HepG2 (cell line): ENCODE data around the gene SHQ1. TPM values are rescaled to one million over a fixed set of nuclear protein-coding genes. Genes with fewer than 3 reads are reported as not detected.
A peak's percentile ranks its signal among the peaks of the same experiment; 100 is the strongest.

Experiments
- CBX5 ChIP-seq: sonication (generic); formaldehyde crosslinking; IDR thresholded peaks from 2 replicates; pipeline ENCODE4 v1.4.0; 2020; ENCODE audit warnings: missing genetic modification reagents, borderline replicate concordance
- FOXA3 ChIP-seq: IDR thresholded peaks from 2 replicates; pipeline ENCODE4 v1.6.1; 2016; ENCODE audit warnings: missing genetic modification reagents, missing compliant biosample characterization
- GATA4 ChIP-seq: sonication (generic); IDR thresholded peaks from 2 replicates; pipeline ENCODE4 v1.6.1; 2016; ENCODE audit warnings: antibody characterized with exemption, low read depth, borderline replicate concordance
- MZF1 ChIP-seq: sonication (generic); formaldehyde crosslinking; IDR thresholded peaks from 2 replicates; pipeline ENCODE4 v1.8.1; 2023; ENCODE audit warnings: mild to moderate bottlenecking, missing genetic modification reagents, borderline replicate concordance
- NR2F1 ChIP-seq, 2 experiments: fragments of 450-650 bp in 1 of 2; formaldehyde crosslinking in 1 of 2; IDR thresholded peaks; 2 replicates each; pipeline versions ENCODE4 v1.5.0 to v1.6.1; 2016 to 2020; ENCODE audit warnings: mild to moderate bottlenecking in 1 of 2, missing compliant biosample characterization in 1 of 2, missing genetic modification reagents in 1 of 2, moderate library complexity in 1 of 2
- RXRB ChIP-seq: IDR thresholded peaks from 2 replicates; pipeline ENCODE4 v1.6.1; 2016; ENCODE audit warnings: borderline replicate concordance, missing genetic modification reagents, missing compliant biosample characterization
- SATB2 ChIP-seq: sonication (generic); formaldehyde crosslinking; IDR thresholded peaks from 2 replicates; pipeline ENCODE4 v1.5.0; 2020; ENCODE audit warnings: missing genetic modification reagents
- SMAD9 ChIP-seq: sonication (generic); formaldehyde crosslinking; IDR thresholded peaks from 2 replicates; pipeline ENCODE4 v1.5.1; 2020; ENCODE audit warnings: mild to moderate bottlenecking, missing genetic modification reagents
- ZNF296 ChIP-seq: sonication (generic); formaldehyde crosslinking; conservative IDR thresholded peaks from 2 replicates; pipeline ENCODE4 v1.5.0; 2020; ENCODE audit warnings: mild to moderate bottlenecking, missing genetic modification reagents
- ZNF709 ChIP-seq: sonication (generic); formaldehyde crosslinking; IDR thresholded peaks from 2 replicates; pipeline ENCODE4 v1.5.0; 2020; ENCODE audit warnings: mild to moderate bottlenecking, missing genetic modification reagents
- polyA plus RNA-seq, 8 experiments: library from polyadenylated mRNA; depleted of rRNA in 3 of 8; stranded (reverse) in 7 of 8; unstranded in 1 of 8; fragments of >200 nt; fragmentation: Illumina TruSeq in 4 of 8; extraction: Trizol in 4 of 8; gene quantifications; 2 replicates each; pipeline versions ENCODE4 v1.2.1 to v1.2.3, GENCODE V29; 2011 to 2016; ENCODE audit warnings: low read depth in 4 of 8, missing spikeins in 1 of 8, mixed read lengths in 1 of 8; ENCODE audit not compliant: insufficient read depth in 1 of 8
- total RNA-seq, 5 experiments: library from RNA; depleted of rRNA; stranded (reverse); fragments of >200 nt; fragmentation: Illumina TruSeq; extraction: Trizol; gene quantifications; 2 replicates each; pipeline ENCODE4 v1.2.3, GENCODE V29; 2016; ENCODE audit warnings: low read depth in 1 of 5
- TF ChIP-seq, protein P1 (sequence below): sonication (generic); formaldehyde crosslinking; IDR thresholded peaks from 2 replicates; pipeline ENCODE4 v1.5.0; 2020; ENCODE audit warnings: mild to moderate bottlenecking, missing genetic modification reagents, borderline replicate concordance
- TF ChIP-seq, protein P2 (sequence below): sonication (generic); formaldehyde crosslinking; conservative IDR thresholded peaks from 2 replicates; pipeline ENCODE4 v1.4.0; 2020; ENCODE audit warnings: missing genetic modification reagents
- TF ChIP-seq, protein P3 (sequence below): sonication (generic); formaldehyde crosslinking; IDR thresholded peaks from 2 replicates; pipeline ENCODE4 v1.4.0; 2020; ENCODE audit warnings: missing genetic modification reagents, low read depth, mild to moderate bottlenecking, borderline replicate concordance
- TF ChIP-seq, protein P4 (sequence below): IDR thresholded peaks from 2 replicates; pipeline ENCODE4 v1.6.1; 2012; ENCODE audit warnings: low read depth, low read length, improper control_type of control experiment
- TF ChIP-seq, protein P5 (sequence below): IDR thresholded peaks from 2 replicates; pipeline ENCODE4 v1.6.1; 2016; ENCODE audit warnings: control low read depth

SHQ1 gene
- total and polyA plus RNA-seq, 2 of the 13 experiments (the other 11 are each of a cell fraction or from before 2014, with no cell fraction given), result 5.5 to 20.3 TPM

DNA sequence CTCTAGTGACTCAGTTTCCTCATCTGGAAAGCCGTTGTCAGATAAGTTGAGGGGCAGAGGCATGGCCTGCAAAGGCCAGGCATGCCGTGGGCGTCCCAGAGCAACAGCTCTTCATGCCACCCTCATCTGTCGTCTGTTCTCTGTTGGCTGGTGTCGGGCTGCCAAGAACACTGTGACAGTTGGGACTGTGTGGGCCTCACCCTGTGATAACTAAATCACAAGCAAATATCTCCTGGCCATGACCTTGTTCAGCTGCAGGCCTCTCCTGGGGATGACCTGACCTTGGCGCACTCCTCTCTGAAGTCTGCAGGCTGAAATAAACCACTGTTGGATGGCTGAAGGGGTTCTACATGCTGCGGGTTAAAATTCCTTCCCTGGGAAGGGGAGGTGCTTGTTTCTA lies 145.9 kb downstream of the SHQ1 start (continued):
- TF ChIP-seq, protein P1, sequence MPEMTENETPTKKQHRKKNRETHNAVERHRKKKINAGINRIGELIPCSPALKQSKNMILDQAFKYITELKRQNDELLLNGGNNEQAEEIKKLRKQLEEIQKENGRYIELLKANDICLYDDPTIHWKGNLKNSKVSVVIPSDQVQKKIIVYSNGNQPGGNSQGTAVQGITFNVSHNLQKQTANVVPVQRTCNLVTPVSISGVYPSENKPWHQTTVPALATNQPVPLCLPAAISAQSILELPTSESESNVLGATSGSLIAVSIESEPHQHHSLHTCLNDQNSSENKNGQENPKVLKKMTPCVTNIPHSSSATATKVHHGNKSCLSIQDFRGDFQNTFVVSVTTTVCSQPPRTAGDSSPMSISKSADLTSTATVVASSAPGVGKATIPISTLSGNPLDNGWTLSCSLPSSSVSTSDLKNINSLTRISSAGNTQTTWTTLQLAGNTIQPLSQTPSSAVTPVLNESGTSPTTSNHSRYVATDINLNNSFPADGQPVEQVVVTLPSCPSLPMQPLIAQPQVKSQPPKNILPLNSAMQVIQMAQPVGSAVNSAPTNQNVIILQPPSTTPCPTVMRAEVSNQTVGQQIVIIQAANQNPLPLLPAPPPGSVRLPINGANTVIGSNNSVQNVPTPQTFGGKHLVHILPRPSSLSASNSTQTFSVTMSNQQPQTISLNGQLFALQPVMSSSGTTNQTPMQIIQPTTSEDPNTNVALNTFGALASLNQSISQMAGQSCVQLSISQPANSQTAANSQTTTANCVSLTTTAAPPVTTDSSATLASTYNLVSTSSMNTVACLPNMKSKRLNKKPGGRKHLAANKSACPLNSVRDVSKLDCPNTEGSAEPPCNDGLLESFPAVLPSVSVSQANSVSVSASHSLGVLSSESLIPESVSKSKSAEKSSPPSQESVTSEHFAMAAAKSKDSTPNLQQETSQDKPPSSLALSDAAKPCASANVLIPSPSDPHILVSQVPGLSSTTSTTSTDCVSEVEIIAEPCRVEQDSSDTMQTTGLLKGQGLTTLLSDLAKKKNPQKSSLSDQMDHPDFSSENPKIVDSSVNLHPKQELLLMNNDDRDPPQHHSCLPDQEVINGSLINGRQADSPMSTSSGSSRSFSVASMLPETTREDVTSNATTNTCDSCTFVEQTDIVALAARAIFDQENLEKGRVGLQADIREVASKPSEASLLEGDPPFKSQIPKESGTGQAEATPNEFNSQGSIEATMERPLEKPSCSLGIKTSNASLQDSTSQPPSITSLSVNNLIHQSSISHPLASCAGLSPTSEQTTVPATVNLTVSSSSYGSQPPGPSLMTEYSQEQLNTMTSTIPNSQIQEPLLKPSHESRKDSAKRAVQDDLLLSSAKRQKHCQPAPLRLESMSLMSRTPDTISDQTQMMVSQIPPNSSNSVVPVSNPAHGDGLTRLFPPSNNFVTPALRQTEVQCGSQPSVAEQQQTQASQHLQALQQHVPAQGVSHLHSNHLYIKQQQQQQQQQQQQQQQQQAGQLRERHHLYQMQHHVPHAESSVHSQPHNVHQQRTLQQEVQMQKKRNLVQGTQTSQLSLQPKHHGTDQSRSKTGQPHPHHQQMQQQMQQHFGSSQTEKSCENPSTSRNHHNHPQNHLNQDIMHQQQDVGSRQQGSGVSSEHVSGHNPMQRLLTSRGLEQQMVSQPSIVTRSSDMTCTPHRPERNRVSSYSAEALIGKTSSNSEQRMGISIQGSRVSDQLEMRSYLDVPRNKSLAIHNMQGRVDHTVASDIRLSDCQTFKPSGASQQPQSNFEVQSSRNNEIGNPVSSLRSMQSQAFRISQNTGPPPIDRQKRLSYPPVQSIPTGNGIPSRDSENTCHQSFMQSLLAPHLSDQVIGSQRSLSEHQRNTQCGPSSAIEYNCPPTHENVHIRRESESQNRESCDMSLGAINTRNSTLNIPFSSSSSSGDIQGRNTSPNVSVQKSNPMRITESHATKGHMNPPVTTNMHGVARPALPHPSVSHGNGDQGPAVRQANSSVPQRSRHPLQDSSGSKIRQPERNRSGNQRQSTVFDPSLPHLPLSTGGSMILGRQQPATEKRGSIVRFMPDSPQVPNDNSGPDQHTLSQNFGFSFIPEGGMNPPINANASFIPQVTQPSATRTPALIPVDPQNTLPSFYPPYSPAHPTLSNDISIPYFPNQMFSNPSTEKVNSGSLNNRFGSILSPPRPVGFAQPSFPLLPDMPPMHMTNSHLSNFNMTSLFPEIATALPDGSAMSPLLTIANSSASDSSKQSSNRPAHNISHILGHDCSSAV (CRISPR knock-in tag), result no peak
- TF ChIP-seq RXRB (peak; percentile 83), SMAD9 (CRISPR knock-in tag) (no peak), ZNF296 (CRISPR knock-in tag) (no peak), GATA4 (no peak), MZF1 (CRISPR knock-in tag) (no peak), ZNF709 (no peak), NR2F1 (CRISPR knock-in tag; IDR thresholded peaks at IDR 0.05) (peak; percentile 67 to 68; a peak in 2 of 4 replicates), SATB2 (CRISPR knock-in tag) (no peak), CBX5 (CRISPR knock-in tag) (peak; percentile 31; the same call in 1 of the 2 replicates), FOXA3 (CRISPR knock-in tag) (peak; percentile 43)
- TF ChIP-seq, protein P2, sequence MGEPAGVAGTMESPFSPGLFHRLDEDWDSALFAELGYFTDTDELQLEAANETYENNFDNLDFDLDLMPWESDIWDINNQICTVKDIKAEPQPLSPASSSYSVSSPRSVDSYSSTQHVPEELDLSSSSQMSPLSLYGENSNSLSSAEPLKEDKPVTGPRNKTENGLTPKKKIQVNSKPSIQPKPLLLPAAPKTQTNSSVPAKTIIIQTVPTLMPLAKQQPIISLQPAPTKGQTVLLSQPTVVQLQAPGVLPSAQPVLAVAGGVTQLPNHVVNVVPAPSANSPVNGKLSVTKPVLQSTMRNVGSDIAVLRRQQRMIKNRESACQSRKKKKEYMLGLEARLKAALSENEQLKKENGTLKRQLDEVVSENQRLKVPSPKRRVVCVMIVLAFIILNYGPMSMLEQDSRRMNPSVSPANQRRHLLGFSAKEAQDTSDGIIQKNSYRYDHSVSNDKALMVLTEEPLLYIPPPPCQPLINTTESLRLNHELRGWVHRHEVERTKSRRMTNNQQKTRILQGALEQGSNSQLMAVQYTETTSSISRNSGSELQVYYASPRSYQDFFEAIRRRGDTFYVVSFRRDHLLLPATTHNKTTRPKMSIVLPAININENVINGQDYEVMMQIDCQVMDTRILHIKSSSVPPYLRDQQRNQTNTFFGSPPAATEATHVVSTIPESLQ (CRISPR knock-in tag), result no peak
- TF ChIP-seq, protein P3, sequence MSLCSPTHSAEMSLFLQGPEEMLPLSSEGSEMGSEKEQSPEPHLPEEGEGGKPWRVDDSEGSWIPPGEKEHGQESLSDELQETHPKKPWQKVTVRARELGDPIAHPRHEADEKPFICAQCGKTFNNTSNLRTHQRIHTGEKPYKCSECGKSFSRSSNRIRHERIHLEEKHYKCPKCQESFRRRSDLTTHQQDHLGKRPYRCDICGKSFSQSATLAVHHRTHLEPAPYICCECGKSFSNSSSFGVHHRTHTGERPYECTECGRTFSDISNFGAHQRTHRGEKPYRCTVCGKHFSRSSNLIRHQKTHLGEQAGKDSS (CRISPR knock-in tag), result no peak
- TF ChIP-seq, protein P4, sequence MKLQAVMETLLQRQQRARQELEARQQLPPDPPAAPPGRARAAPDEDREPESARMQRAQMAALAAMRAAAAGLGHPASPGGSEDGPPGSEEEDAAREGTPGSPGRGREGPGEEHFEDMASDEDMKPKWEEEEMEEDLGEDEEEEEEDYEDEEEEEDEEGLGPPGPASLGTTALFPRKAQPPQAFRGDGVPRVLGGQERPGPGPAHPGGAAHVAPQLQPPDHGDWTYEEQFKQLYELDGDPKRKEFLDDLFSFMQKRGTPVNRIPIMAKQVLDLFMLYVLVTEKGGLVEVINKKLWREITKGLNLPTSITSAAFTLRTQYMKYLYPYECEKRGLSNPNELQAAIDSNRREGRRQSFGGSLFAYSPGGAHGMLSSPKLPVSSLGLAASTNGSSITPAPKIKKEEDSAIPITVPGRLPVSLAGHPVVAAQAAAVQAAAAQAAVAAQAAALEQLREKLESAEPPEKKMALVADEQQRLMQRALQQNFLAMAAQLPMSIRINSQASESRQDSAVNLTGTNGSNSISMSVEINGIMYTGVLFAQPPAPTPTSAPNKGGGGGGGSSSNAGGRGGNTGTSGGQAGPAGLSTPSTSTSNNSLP, result no peak
- TF ChIP-seq, protein P5, sequence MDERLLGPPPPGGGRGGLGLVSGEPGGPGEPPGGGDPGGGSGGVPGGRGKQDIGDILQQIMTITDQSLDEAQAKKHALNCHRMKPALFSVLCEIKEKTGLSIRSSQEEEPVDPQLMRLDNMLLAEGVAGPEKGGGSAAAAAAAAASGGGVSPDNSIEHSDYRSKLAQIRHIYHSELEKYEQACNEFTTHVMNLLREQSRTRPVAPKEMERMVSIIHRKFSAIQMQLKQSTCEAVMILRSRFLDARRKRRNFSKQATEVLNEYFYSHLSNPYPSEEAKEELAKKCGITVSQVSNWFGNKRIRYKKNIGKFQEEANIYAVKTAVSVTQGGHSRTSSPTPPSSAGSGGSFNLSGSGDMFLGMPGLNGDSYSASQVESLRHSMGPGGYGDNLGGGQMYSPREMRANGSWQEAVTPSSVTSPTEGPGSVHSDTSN, result no peak
